NCI-H524 treated with DMSO at 0.1 percent for 48 hours (cell line): ENCODE data around the gene DAB2IP.

Experiments
- DNase-seq: peaks from one replicate; lab custom pipeline; 2025; lab: John Stamatoyannopoulos, UW

Gene DAB2IP

GRCh38 chr9:121818016-121818661 lies 166.7 kb downstream of the DAB2IP start:
- DNase-seq, result no peak

- DNase-seq, result no peak
Measured at GRCh38 chr9:121818841-121819427, 167.5 kb downstream of the DAB2IP start.

- peak; percentile 62 for DNase-seq
Measured at GRCh38 chr9:121819428-121820231, 168.2 kb downstream of the DAB2IP start.

- DNase-seq, result no peak
Measured at GRCh38 chr9:121820286-121821005, 169.0 kb downstream of the DAB2IP start.

GRCh38 chr9:121821326-121821725 lies 169.9 kb downstream of the DAB2IP start:
- no peak for DNase-seq

GRCh38 chr9:121822093-121823085 lies 171.0 kb downstream of the DAB2IP start:
- DNase-seq, result peak; percentile 77

- no peak for DNase-seq
Measured at GRCh38 chr9:121823451-121824169, 172.2 kb downstream of the DAB2IP start.

DNA sequence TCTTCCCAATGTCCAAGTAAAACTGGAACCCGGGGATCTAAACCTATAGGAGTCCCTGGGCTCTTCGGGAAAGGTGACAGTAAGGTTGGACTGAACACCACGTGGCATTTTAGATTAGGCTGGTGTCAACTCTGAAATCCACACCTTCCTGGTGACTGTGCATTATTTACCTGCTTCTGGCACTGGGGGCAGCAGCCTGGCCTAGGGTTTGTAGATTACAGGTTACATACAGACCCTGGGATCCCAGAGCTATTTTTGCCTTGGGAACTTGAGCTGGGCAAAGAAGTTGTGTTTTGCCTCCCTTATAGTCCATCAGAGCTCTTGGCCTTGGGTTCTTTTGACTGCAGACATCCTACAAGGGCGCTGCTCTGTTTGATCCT lies 173.2 kb downstream of the DAB2IP start:
- no peak for DNase-seq

- no peak for DNase-seq
Measured at GRCh38 chr9:121825031-121825691, 173.7 kb downstream of the DAB2IP start.

DNA sequence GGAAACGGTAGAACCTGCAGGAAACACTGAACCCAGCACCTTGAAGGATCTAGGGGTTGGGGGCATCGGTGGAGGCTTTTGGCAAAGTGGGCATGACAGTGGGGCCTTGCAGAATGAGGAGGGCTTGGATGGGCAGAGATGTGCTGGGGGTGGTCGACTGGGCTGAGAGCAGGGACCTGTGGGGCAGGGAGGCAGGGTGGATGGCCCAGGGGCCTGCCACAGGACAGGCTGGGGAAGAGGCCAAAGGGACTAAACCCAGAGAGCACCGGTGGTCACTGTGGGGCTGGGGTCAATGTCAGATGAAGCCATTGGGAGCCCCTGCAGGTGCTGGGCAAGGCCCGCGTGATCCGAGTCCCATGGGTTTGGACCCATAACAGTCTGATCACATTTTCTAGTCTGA lies 175.3 kb downstream of the DAB2IP start:
- no peak for DNase-seq

GRCh38 chr9:121827251-121827967 lies 176.0 kb downstream of the DAB2IP start:
- DNase-seq, result no peak

DNA sequence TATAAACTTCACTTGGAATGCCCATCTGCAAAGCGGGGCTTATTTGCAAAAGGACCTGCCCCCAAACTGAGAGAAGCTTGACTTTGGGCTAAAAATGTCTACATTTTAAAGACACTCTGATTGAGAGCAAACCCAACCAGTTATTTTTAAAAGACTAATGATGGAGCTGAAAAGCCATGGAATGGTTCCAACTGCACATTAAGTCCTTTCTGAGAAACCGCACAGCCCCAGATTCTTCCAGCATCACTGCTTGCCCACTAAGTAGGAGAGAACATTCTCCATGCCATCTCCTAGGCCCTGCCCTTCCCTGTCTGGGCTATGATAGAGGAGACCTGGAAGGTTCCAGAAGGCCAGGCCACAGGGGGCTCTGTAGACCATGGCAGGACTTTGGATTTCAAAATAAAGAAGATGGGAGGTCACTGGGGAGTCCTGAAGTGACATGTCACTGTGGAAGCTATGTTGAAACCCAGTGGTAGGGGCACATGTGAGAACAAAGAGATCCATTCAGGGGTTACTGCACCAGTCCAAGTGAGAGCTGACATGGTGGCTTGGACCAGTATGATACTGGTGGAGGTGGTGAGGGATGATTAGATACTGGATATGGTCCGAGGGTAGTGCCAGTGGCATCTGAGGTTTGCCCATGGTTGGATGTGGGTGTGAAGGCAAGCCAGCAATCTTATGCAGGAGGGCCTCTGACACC lies 179.2 kb downstream of the DAB2IP start:
- DNase-seq, result no peak

- no peak for DNase-seq
Measured at GRCh38 chr9:121831869-121832268, 180.4 kb downstream of the DAB2IP start.

DNA sequence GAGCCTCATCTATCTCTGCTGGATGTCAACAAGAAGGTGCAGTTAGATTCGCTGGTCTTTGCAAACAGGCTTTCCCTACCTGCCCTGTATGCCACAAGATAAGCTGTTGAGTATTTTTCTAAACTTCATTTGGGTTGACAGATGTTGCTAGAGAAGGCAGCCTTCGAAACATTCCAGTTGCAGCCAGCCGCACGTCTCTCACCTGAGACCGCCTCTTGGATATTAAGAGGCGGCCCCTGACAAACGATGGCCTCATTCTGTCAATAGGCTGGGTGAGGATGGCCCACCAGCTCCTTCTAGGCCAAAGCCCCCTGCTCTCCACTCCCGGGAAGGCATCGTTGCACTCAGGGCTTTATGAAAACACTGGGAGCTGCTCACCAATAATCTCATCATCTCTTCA lies 181.6 kb downstream of the DAB2IP start:
- no peak for DNase-seq
